ENCODE data around the gene FATE1. TPM values are rescaled to one million over a fixed set of nuclear protein-coding genes. Genes with fewer than 3 reads are reported as not detected.
"Not testable (repeated sequence)": the region's sequence is repeated elsewhere in the genome, so short reads cannot be mapped to it uniquely, and the experiment has no call there.

Gene FATE1
- total RNA-seq: not detected

GRCh38 chrX:151715752-151716151 is at the start of gene FATE1:
Gene FATE1, plus strand, starts transcription at chrX:151716035. Its CDS starts 85 bp downstream, at chrX:151716120.
- CTCF ChIA-PET: no interaction called here
- H3K36me3 Mint-ChIP-seq: no peaks in the 10 kb centered on the region

GRCh38 chrX:151675121-151675746 is 40.6 kb upstream of the FATE1 start:
- Mint-ChIP-seq H3K27ac (no peak overlapping the region), H3K9me3 (ENCODE audit: low read depth) (no peaks in the 10 kb centered on the region), H3K36me3 (no peaks in the 10 kb centered on the region), H3K27me3 (no peaks in the 10 kb centered on the region), H3K4me3 (no peak overlapping the region), H3K4me1 (no peaks in the 10 kb centered on the region)
- no peak for ATAC-seq
- DNase-seq: no peak
- CTCF ChIA-PET: no interaction called here

More at GRCh38 chrX:151715752-151716151, at the start of gene FATE1:
- Mint-ChIP-seq H3K27ac (no peak within 1 kb of the TSS), H3K27me3 (no peaks in the 10 kb centered on the region), H3K4me1 (no peaks in the 10 kb centered on the region), H3K4me3 (no peak within 1 kb of the TSS), H3K9me3 (ENCODE audit: low read depth) (no peaks in the 10 kb centered on the region)
- DNase-seq: no peak
- ATAC-seq: no peak

GRCh38 chrX:151676196-151676595 is 39.6 kb upstream of the FATE1 start:
- H3K36me3 Mint-ChIP-seq: no peaks in the 10 kb centered on the region
- DNase-seq: no peak
- H3K4me3 Mint-ChIP-seq: no peak overlapping the region
- H3K27me3 Mint-ChIP-seq: no peaks in the 10 kb centered on the region
- ATAC-seq: no peak
- H3K4me1 Mint-ChIP-seq: no peaks in the 10 kb centered on the region
- CTCF ChIA-PET: no interaction called here
- H3K9me3 Mint-ChIP-seq (ENCODE audit: low read depth): no peaks in the 10 kb centered on the region
- no peak overlapping the region for H3K27ac Mint-ChIP-seq

- DNase-seq (no peak), ATAC-seq (no peak)
- CTCF ChIA-PET: no interaction called here
- no peak overlapping the region for H3K27ac Mint-ChIP-seq
- H3K36me3 Mint-ChIP-seq: no peaks in the 10 kb centered on the region
- no peaks in the 10 kb centered on the region for H3K9me3 Mint-ChIP-seq (ENCODE audit: low read depth)
- no peak overlapping the region for H3K4me3 Mint-ChIP-seq
- H3K4me1 Mint-ChIP-seq: peaks cover 2% of the 10 kb centered on the region
- peaks cover 8% of the 10 kb centered on the region for H3K27me3 Mint-ChIP-seq
These were observed 35.9 kb upstream of the FATE1 start for GRCh38 chrX:151679798-151680402.

- Mint-ChIP-seq H3K27ac (no peak overlapping the region), H3K4me3 (no peak overlapping the region), H3K36me3 (no peaks in the 10 kb centered on the region), H3K9me3 (ENCODE audit: low read depth) (no peaks in the 10 kb centered on the region), H3K4me1 (peaks cover 2% of the 10 kb centered on the region), H3K27me3 (peaks cover 8% of the 10 kb centered on the region)
- DNase-seq (peak; percentile 64), ATAC-seq (no peak)
- CTCF ChIA-PET: interaction anchor here (1.2 kb wide), 1 partner anchor 527 kb away, joined by 3 read pairs; no protein-coding TSS in a partner anchor
These were observed 35.0 kb upstream of the FATE1 start for GRCh38 chrX:151680805-151681204.

- no peak for ATAC-seq
- Mint-ChIP-seq H3K4me3 (no peak overlapping the region), H3K4me1 (peaks cover 2% of the 10 kb centered on the region), H3K27me3 (peaks cover 8% of the 10 kb centered on the region), H3K36me3 (no peaks in the 10 kb centered on the region), H3K9me3 (ENCODE audit: low read depth) (no peaks in the 10 kb centered on the region), H3K27ac (no peak overlapping the region)
- no peak for DNase-seq
- CTCF ChIA-PET: no interaction called here
These were observed 28.2 kb upstream of the FATE1 start for GRCh38 chrX:151687635-151688034.

GRCh38 chrX:151688695-151689094 is 27.1 kb upstream of the FATE1 start:
- H3K36me3 Mint-ChIP-seq: no peaks in the 10 kb centered on the region
- no peak overlapping the region for H3K4me3 Mint-ChIP-seq
- CTCF ChIA-PET: no interaction called here
- no peak for ATAC-seq
- no peak overlapping the region for H3K27ac Mint-ChIP-seq
- no peak for DNase-seq
- no peaks in the 10 kb centered on the region for H3K4me1 Mint-ChIP-seq
- peaks cover 5% of the 10 kb centered on the region for H3K27me3 Mint-ChIP-seq
- no peaks in the 10 kb centered on the region for H3K9me3 Mint-ChIP-seq (ENCODE audit: low read depth)

GRCh38 chrX:151692825-151693224 is 23.0 kb upstream of the FATE1 start:
- no peak for DNase-seq
- H3K4me1 Mint-ChIP-seq: no peaks in the 10 kb centered on the region
- no peaks in the 10 kb centered on the region for H3K9me3 Mint-ChIP-seq (ENCODE audit: low read depth)
- H3K36me3 Mint-ChIP-seq: no peaks in the 10 kb centered on the region
- H3K27me3 Mint-ChIP-seq: peaks cover 14% of the 10 kb centered on the region
- H3K4me3 Mint-ChIP-seq: no peak overlapping the region
- ATAC-seq: no peak
- CTCF ChIA-PET: no interaction called here
- no peak overlapping the region for H3K27ac Mint-ChIP-seq

GRCh38 chrX:151694121-151694520 is 21.7 kb upstream of the FATE1 start:
- Mint-ChIP-seq H3K4me1 (no peaks in the 10 kb centered on the region), H3K4me3 (no peak overlapping the region), H3K9me3 (ENCODE audit: low read depth) (no peaks in the 10 kb centered on the region), H3K27me3 (peaks cover 14% of the 10 kb centered on the region), H3K36me3 (no peaks in the 10 kb centered on the region), H3K27ac (no peak overlapping the region)
- CTCF ChIA-PET: no interaction called here
- DNase-seq (no peak), ATAC-seq (no peak)

GRCh38 chrX:151694661-151695582 is 20.9 kb upstream of the FATE1 start, which contains the start of gene PRRG3:
Gene PRRG3, plus strand, starts transcription at chrX:151695458. Its CDS starts 3,357 bp downstream, at chrX:151698815.
- no peak within 1 kb of the TSS for H3K27ac Mint-ChIP-seq
- CTCF ChIA-PET: no interaction called here
- no peaks in the 10 kb centered on the region for H3K4me1 Mint-ChIP-seq
- H3K4me3 Mint-ChIP-seq: no peak within 1 kb of the TSS
- H3K36me3 Mint-ChIP-seq: no peaks in the 10 kb centered on the region
- DNase-seq: no peak
- ATAC-seq: no peak
- H3K27me3 Mint-ChIP-seq: peaks cover 14% of the 10 kb centered on the region
- H3K9me3 Mint-ChIP-seq (ENCODE audit: low read depth): no peaks in the 10 kb centered on the region

- H3K4me1 Mint-ChIP-seq: no peaks in the 10 kb centered on the region
- no peaks in the 10 kb centered on the region for H3K9me3 Mint-ChIP-seq (ENCODE audit: low read depth)
- no peaks in the 10 kb centered on the region for H3K36me3 Mint-ChIP-seq
- no peak overlapping the region for H3K4me3 Mint-ChIP-seq
- ATAC-seq (no peak), DNase-seq (no peak)
- peaks cover 14% of the 10 kb centered on the region for H3K27me3 Mint-ChIP-seq
- CTCF ChIA-PET: no interaction called here
- no peak overlapping the region for H3K27ac Mint-ChIP-seq
These were observed 20.1 kb upstream of the FATE1 start for GRCh38 chrX:151695583-151696340.

- H3K4me3 Mint-ChIP-seq; H3K4me1 Mint-ChIP-seq; ATAC-seq; H3K9me3 Mint-ChIP-seq (ENCODE audit: low read depth); H3K27ac Mint-ChIP-seq; CTCF ChIA-PET; H3K36me3 Mint-ChIP-seq; DNase-seq: not testable (repeated sequence)
- peaks cover 14% of the 10 kb centered on the region for H3K27me3 Mint-ChIP-seq
These were observed 18.8 kb upstream of the FATE1 start for GRCh38 chrX:151697082-151697481.

- H3K36me3 Mint-ChIP-seq: no peaks in the 10 kb centered on the region
These were observed 18.3 kb upstream of the FATE1 start for GRCh38 chrX:151697522-151697921.

More at GRCh38 chrX:151697522-151697921, 18.3 kb upstream of the FATE1 start:
- H3K9me3 Mint-ChIP-seq (ENCODE audit: low read depth): no peaks in the 10 kb centered on the region
- no peak for ATAC-seq
- no peak for DNase-seq
- no peak overlapping the region for H3K4me3 Mint-ChIP-seq
- no peaks in the 10 kb centered on the region for H3K4me1 Mint-ChIP-seq
- CTCF ChIA-PET: no interaction called here
- H3K27me3 Mint-ChIP-seq: peaks cover 14% of the 10 kb centered on the region
- H3K27ac Mint-ChIP-seq: no peak overlapping the region
